Large intestine (tissue), 3 donors: ENCODE results near the gene THSD7B. TPM values are rescaled to one million over a fixed set of nuclear protein-coding genes. Genes with fewer than 3 reads are reported as not detected.

Experiments
- DNase-seq, 2 donors: peaks; one replicate each; pipeline versions ENCODE4 v3.0.0 to v3.0.0-alpha.2; 2013
- H3K27ac ChIP-seq: one replicate; pipeline ENCODE4 v1.5.1; 2013; ENCODE audit warnings: low read length
- H3K27me3 ChIP-seq: 2 replicates; pipeline ENCODE4 v1.6.1; 2013; ENCODE audit warnings: low read length; ENCODE audit not compliant: control insufficient read depth, insufficient read depth
- H3K36me3 ChIP-seq: 2 replicates; pipeline ENCODE4 v1.6.1; 2013; ENCODE audit warnings: low read length; ENCODE audit not compliant: control insufficient read depth, insufficient read depth
- H3K4me1 ChIP-seq: one replicate; pipeline ENCODE4 v1.6.1; 2013; ENCODE audit warnings: low read length; ENCODE audit not compliant: control insufficient read depth, insufficient read depth
- H3K4me3 ChIP-seq: one replicate; pipeline ENCODE4 v1.5.1; 2013; ENCODE audit warnings: low read length
- H3K9me3 ChIP-seq: one replicate; pipeline ENCODE4 v1.6.1; 2013; ENCODE audit warnings: mild to moderate bottlenecking, low read depth, low read length, moderate library complexity; ENCODE audit not compliant: control insufficient read depth
- WGBS: methylation state at CpG from one replicate; pipeline ENCODE4 v1.1.5; 2013; ENCODE audit warnings: low lambda C conversion rate; ENCODE audit not compliant: insufficient coverage; 5-methylcytosine and 5-hydroxymethylcytosine counted together
- polyA plus RNA-seq: library from polyadenylated mRNA; unstranded; fragments of 120-200 nt; gene quantifications from one replicate; pipeline ENCODE4 v1.2.1, GENCODE V29; 2013

THSD7B gene
- polyA plus RNA-seq, 1 donor = 2.2 TPM

DNA sequence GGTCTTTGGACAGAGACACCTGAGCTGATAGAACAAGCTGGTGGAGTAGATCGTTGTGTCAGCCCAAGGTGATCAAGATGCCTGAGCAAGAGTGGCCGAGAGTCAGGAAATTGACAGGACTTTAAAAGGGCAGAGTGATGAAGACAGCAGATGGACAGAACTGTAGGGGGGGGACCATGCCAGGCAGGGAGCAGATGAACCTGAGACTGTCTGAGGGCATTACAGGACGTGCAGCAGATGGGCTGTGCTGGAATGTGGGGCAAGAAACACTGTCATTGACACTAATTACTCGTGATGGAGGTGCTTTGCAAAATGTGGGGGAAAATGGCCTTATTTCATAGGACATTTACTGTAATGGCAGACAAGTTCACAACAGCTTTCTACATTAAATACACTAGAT, 225.0 kb downstream of the THSD7B start:
- Histone ChIP-seq H3K27ac (no peak overlapping the region), H3K9me3 (no peaks in the 10 kb centered on the region), H3K4me1 (peaks cover 2% of the 10 kb centered on the region), H3K27me3 (no peaks in the 10 kb centered on the region), H3K4me3 (no peak overlapping the region), H3K36me3 (no peaks in the 10 kb centered on the region)
- WGBS = no CpG with 5 or more reads among the region's 4 CpGs
- no peak for DNase-seq

DNA sequence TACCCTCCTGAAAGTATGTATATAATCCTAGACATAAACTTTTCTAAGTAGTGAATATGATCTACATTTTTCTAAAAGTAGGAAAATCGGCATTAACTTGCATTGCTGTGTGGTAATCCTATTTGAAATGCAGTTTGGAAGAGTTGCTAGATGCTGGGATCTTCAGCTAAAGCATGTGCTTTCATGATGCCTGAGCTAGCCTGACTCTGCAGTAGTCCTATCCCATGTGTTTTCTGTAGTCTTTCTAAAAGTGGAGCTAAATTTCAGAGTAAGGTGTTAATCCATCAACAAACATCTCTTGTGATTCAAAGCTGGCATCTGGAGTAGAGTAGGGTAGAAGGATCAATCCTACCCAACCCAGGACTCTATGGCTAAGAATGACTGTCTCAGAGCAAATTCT, 229.4 kb downstream of the THSD7B start:
- Histone ChIP-seq H3K36me3 (no peaks in the 10 kb centered on the region), H3K4me1 (no peaks in the 10 kb centered on the region), H3K27me3 (no peaks in the 10 kb centered on the region), H3K27ac (no peak overlapping the region), H3K9me3 (no peaks in the 10 kb centered on the region), H3K4me3 (no peak overlapping the region)
- DNase-seq = no peak
- WGBS = 83% methylated on average over 1 of the region's 1 CpG

DNA sequence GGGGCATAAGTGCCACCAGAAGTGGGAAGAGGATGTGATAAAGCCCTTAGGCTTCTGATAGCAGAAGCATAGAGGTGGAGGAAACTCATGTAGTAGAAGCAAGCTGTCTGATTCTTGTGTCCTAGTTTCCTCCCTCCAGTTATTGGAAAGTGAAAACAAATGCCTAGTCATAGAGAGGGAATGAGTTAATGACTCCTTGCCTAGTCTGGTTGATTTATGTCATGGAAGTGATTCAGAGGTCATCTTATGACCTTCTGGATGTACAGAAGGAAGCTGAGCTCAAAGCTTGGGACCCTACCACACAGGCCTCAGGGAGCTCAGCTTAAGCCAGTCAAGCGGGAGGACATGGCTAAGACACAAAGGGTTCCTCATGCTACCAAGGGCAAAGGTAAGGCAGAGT, 232.2 kb downstream of the THSD7B start:
- Histone ChIP-seq H3K36me3 (no peaks in the 10 kb centered on the region), H3K27ac (no peak overlapping the region), H3K4me3 (no peak overlapping the region), H3K27me3 (no peaks in the 10 kb centered on the region), H3K4me1 (no peaks in the 10 kb centered on the region), H3K9me3 (no peaks in the 10 kb centered on the region)
- no CpG with 5 or more reads among the region's 1 CpG for WGBS
- DNase-seq = no peak

DNA sequence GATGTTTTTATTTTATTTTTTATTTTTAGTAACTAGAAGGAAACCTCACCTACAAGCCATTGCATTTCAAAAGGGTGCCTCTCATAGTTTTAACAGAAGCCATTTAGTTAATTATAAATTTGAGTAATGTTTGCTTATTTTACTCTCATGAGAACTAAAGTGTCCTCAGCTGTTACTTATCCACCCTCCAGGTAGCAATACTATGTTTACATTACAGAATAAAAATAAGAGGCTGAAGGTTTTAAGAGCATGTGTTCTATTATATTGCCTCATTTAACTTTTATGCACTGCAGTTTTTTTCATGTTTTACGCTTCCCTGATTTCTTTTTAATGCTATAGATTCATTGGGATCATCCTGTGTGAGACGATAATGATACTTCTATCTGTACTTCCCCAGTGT, 235.5 kb downstream of the THSD7B start:
- Histone ChIP-seq H3K27ac (no peak overlapping the region), H3K36me3 (no peaks in the 10 kb centered on the region), H3K4me3 (no peak overlapping the region), H3K4me1 (no peaks in the 10 kb centered on the region), H3K27me3 (no peaks in the 10 kb centered on the region), H3K9me3 (no peaks in the 10 kb centered on the region)
- 71% methylated on average over 1 of the region's 2 CpGs for WGBS
- DNase-seq = no peak

DNA sequence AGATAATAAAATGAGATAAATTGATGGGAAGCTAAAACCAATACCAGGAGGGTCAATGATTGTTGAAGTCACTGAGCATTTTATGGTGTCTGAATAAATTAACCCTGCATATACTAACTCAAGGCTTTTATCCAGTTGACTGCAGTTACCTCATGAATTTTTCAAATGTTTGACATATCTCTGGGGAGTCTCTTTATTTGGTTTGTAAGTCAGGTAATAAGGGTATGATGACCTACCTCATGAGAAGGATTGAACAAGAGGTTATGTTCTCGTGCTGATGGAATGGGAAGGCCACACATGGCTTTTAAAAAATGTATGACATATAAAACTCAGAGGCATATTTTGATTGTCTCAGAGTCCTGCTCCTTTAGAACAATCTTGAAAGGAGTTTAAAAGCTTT, 237.6 kb downstream of the THSD7B start:
- no CpG with 5 or more reads among the region's 1 CpG for WGBS
- no peaks in the 10 kb centered on the region for H3K36me3 ChIP-seq
- no peak overlapping the region for H3K27ac ChIP-seq
- H3K9me3 ChIP-seq = no peaks in the 10 kb centered on the region
- no peaks in the 10 kb centered on the region for H3K4me1 ChIP-seq
- H3K27me3 ChIP-seq = no peaks in the 10 kb centered on the region
- no peak for DNase-seq
- no peak overlapping the region for H3K4me3 ChIP-seq

DNA sequence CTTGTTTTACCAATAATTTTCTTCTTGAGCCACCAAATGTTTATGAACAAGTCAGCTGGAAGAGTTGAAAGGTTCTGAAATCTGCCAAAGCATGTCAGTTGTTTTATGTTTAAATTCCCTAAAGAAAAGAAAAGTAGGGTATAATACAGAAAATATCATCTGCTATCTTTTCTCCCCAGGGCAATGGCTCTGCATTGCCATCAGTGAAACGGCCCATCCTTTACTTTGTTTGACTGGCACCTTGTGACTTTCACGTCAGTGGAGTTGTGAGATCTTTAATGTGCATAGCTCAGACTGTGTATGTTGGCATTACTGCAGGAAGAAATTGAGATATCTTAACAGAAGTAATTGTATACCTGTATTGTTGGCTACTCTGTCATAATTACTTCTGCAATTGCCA, 239.9 kb downstream of the THSD7B start:
- no peak for DNase-seq
- H3K27ac ChIP-seq = no peak overlapping the region
- WGBS = 80% methylated on average over 1 of the region's 2 CpGs

DNA sequence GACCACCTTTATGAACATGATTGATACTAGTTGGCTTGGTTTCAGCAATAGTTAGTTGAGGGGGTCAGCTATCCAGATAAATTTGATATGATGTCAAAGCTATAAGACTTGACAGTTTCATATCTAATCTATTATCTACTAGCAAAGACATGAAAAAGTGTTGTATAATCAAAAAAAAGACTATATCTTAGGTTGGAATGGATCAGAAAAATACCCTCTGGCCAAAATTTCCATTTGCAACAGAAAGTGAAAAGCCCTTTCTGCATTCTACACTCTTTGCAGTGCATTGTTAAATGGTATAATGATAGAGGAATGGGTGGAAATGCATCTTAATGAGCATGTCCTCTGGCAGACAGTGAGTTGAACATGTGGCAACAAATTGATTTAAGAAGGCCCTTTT, 242.6 kb downstream of the THSD7B start:
- Histone ChIP-seq H3K36me3 (no peaks in the 10 kb centered on the region), H3K27ac (no peak overlapping the region), H3K4me1 (no peaks in the 10 kb centered on the region), H3K27me3 (no peaks in the 10 kb centered on the region), H3K4me3 (no peak overlapping the region), H3K9me3 (no peaks in the 10 kb centered on the region)
- DNase-seq = no peak

More for the DNA sequence above, 239.9 kb downstream of the THSD7B start:
- no peaks in the 10 kb centered on the region for H3K27me3 ChIP-seq
- H3K4me3 ChIP-seq = no peak overlapping the region
- H3K9me3 ChIP-seq = no peaks in the 10 kb centered on the region
- no peaks in the 10 kb centered on the region for H3K36me3 ChIP-seq
- H3K4me1 ChIP-seq = no peaks in the 10 kb centered on the region

DNA sequence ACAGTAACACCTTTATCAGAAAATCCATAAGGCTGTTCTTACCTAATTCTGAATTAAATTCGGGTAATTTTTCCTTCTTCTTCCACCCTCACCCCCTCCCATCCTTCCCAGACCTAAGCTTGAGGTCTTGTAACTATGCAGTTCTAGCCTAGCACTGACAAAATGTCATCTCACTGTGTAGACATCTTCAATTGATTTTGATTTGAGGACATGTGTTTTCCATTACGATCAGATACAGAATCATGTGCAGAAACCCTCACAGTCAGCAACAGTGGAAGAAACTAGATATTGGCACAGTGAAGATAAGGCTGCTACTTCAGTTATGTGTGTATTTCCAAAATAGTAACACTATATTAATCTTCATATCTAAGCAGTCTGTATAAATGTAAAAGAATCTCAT, 244.6 kb downstream of the THSD7B start:
- DNase-seq = no peak
- H3K4me3 ChIP-seq = no peak overlapping the region
- H3K36me3 ChIP-seq = no peaks in the 10 kb centered on the region
- no peak overlapping the region for H3K27ac ChIP-seq
- no peaks in the 10 kb centered on the region for H3K9me3 ChIP-seq
- peaks cover 3% of the 10 kb centered on the region for H3K4me1 ChIP-seq
- no peaks in the 10 kb centered on the region for H3K27me3 ChIP-seq
- WGBS = no CpG with 5 or more reads among the region's 2 CpGs

DNA sequence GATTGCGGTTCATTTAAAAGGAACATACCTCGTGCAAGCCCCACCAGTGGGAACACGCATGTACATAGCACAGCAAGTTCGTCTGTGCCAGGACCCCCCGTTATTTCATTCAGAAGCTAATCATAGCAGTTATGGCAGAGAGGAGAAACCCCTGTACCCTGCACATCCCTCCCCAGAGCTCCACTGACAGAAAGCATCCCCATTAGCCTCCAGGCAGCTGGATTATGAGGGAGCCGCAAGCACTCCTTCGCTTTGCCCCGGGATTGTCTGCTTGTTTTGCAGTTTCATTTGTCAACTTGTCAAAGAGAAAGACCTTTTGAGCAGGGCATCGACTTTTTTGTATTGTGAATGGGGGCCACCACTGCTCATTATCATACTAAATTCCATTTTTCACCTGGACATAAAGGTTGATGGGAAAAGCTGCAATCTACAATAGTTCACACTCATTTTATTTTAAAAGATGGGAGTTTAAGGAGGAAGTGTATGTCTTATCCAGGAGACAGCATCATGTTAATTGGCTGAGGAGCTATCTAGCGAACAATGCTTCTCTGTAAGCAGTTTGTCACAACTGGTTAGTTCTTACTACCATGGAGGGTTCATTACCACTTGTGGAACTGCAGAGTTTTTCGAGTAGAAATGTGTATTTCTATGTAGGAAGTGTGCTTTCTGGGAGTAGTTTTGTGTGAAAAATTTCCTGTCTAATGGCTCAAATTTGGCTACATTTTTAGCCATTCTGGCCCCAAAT, 255.3 kb downstream of the THSD7B start:
- H3K4me1 ChIP-seq = no peaks in the 10 kb centered on the region
- 90% methylated on average over 2 of the region's 11 CpGs for WGBS
- no peaks in the 10 kb centered on the region for H3K36me3 ChIP-seq
- no peak overlapping the region for H3K4me3 ChIP-seq
- no peak overlapping the region for H3K27ac ChIP-seq
- DNase-seq = no peak
- H3K27me3 ChIP-seq = no peaks in the 10 kb centered on the region
- H3K9me3 ChIP-seq = no peaks in the 10 kb centered on the region

DNA sequence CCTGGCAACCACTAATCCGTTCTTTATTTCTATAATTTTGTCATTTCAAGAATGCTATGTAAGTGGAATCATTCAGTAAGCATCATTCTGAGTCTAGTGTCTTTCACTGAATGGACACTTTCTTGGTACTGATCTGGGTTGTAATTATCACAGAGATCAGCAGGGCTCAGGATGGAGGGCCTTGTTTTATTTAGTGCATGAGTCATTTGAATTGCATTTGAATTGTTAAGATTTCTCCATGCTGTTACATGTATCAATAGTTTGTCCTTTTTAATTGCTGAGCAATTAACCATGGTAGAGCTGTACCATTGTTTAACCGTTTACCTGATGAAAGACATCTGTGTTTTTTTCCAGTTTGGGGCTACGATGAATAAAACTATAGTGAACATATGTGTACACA, 256.4 kb downstream of the THSD7B start:
- no peak for DNase-seq
- 100% methylated on average over 1 of the region's 3 CpGs for WGBS
- no peak overlapping the region for H3K4me3 ChIP-seq
- no peak overlapping the region for H3K27ac ChIP-seq
- no peaks in the 10 kb centered on the region for H3K4me1 ChIP-seq
- no peaks in the 10 kb centered on the region for H3K27me3 ChIP-seq
- no peaks in the 10 kb centered on the region for H3K36me3 ChIP-seq
- H3K9me3 ChIP-seq = no peaks in the 10 kb centered on the region

DNA sequence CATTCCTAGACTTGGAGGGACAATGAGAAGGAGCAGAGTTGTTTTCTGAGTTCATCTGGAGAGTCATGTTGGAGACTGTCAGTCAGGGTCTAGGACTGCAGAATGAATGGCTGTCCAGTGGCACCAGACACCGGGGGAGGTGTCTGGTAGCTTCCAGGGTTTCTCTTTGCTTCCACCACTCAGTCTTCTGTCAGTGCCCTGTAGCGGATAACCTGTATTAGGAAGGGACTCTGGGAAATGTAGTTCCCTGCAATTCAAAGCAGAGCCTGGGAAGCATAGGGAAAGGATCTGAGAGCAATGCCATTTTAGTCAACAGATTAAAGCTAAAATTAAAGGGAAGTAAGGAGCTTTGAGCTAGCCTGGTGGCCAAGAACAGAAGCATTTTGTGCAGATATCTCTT, 257.9 kb downstream of the THSD7B start:
- Histone ChIP-seq H3K9me3 (no peaks in the 10 kb centered on the region), H3K27me3 (no peaks in the 10 kb centered on the region), H3K27ac (no peak overlapping the region), H3K4me3 (no peak overlapping the region), H3K36me3 (no peaks in the 10 kb centered on the region), H3K4me1 (no peaks in the 10 kb centered on the region)
- no CpG with 5 or more reads among the region's 2 CpGs for WGBS
- no peak for DNase-seq
